Stimulated activated CD8-positive, alpha-beta memory T cell treated with anti-CD3 and anti-CD28 coated beads, Interleukin-2, amount 100 ng/mL, for 1 hour (primary cell): ENCODE data around the gene ACAN.

ENCODE experiments used
- DNase-seq, 2 donors: peaks; one replicate each; pipeline ENCODE4 v3.0.0-alpha.2; 2020; ENCODE audit warnings: low read depth in 2 of 2

Gene ACAN

DNA sequence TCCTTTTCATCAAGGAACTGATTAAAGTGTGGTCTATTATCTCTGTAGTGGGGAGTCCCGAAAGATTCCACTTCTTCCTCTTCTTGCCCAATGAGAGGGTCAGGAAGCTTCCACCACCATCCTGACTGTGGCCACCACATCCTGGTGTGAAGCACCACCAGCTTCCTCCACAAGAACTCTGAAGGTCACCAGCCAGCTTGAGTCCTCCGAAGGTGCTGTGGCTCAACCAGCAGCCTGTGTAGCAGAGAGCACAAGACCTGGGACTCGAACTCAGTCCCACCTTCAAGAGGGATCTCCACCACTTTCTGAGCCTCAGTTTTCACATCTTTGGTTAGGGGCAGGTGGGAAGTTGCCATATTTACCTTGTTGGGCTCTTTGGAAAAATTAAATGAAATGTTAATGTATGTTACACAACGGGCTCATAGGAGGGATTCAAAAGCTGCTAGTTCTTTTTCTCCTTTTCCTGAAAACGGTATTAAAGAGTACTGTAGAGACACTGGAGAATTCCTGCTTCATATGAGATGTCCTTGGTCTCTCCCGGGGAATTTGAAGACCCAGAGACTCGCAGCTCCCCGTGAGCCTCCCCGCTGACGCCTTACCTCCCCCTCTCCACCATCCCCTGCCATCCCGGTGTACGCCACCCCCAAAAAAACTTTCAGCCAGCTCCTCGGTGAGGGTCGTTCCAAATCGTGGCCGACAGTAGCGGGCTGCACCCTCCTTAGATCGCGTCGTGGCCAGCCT is 816 bp upstream of the ACAN start:
- DNase-seq: no peak

DNA sequence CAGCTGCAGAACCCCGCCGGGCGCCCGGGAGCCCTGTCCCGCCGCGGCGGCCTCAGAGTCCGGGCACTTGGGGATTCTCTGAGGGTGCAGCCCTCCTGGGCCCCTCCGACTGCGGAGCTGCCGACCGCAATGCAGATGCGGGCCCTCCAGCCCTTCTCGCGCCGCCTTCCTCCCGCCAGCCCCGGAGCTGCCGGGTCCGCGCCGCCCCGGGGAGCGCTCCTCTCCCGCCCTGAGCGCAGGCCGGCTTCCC is 320 bp upstream of the ACAN start:
- DNase-seq: no peak

DNA sequence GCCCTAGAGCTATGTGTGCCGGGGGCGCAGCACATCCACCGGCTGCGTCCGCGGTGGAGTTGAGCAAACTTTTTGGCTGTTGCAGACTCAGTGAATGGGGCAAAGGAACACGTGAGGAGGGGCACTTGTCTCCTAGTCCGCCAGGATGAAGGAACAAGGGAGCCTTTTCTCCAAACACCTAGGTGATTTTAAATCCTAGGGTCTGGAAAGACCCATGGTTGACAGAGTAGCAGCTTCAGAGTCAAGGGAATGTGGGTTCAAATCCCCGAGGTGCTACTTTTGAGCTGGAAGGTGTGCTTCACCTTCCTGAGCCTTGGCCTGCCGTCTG is 648 bp downstream of the ACAN start:
- DNase-seq: no peak

DNA sequence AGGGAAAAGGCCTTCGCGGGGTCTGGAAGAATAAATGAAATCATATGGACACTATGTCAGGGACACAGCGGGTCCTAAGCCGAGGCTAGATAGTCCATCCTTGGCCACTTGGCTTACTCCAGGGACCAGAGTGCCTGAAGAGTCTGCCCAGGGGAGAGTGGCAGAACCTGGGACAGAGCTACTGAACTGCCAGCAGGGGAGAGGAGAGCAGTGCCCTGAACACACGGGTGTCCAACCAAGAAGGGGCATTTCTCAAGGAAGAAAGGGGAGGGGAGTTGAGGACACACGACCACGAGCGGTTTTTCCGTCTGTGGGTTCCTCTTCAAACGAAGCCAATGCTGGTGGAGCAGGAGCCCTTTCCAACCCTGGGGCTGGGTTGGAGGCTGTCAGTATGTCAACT is 1.0 kb downstream of the ACAN start:
- DNase-seq: no peak

DNA sequence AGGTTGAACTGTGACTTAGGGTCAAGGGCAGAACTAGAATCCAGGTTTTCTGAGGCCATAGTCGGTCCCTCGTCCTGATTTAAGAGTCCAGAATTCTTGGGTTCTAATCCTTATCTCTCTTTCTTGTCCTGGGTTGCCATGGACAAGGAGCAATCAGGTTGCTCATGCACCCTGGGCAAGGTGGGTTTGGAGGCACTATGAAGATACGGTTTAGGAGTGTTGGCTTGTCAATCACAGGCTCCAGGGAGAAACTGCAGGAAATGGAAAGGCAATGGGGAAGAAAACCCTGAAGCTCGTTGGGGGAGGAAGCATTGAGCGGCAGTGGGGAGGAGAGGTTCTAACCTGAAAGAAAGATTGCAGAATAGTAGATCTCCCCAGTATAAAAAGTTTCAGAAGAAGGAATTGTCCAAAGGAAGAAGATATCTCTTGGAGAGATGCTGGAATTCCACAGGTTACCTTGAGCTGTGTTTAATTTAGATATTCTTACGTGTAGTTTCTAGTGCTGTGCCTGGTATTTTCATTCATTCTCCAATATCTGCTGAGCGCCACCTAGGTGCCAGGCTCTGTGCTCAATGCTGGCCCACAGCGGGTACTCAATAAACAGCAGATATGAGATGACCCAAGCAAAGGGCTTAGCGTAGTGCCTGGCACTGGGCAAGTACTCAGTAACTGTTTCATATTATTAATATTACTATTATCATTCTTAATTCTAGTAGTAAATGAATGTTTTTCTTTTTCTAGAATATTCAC is 2.0 kb downstream of the ACAN start:
- no peak for DNase-seq

DNA sequence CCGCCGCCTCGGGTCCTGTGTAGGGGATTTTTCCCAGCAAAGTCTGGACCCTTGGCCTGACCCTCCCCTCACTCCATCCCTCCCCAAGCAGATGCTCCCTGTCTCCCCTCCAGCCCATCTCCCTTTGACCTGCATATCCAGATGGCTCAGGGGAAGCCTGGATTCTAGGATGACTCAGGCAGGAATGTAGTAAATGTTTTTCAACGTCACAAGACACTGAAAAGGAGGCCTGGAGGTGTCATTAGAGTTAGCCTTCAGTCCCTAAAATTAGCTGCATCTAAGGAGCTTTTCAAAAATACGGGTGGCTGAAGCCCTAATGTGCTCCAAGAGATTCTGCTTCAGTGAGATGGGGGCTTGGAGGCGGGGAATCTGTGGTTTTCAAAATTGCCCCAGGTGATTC is 7.2 kb downstream of the ACAN start:
- no peak for DNase-seq

DNA sequence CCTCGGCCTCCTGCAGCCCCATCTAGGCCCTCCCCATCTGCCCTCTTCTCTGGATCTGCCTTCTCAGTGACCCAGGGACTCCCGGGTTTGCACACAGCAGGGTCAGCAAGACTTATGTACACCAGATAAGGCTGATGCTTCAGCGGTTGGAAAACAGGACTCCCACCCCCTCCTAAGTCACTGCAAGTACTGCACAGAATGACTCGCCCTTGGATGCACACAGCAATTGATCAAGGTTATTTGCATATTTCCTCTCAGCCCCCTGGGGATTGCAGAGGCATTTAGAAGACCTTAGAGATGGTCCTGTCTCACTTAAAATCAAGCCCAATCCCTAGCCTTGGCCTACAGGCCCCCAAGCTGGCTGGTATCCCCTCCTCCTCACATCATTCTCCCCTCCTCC is 8.9 kb downstream of the ACAN start:
- DNase-seq: no peak

DNA sequence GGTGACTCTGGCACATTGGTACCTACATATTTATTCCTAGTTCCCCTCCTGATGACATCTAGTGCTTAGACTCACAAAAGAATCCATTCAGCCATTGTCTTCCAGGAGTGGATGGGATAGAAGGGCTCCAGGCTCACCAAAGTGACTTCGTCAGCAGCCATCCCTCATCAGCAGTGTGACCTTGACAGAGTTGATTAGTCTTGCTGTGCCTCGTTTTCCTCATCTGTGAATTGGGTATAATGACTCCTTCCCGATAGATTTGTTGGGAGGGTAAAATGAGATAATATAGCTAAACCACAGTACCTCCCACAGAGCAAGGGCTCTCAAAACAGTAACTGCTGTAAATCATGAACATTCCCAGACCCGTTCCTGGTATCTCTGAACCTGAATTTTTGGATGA is 10.7 kb downstream of the ACAN start:
- no peak for DNase-seq

DNA sequence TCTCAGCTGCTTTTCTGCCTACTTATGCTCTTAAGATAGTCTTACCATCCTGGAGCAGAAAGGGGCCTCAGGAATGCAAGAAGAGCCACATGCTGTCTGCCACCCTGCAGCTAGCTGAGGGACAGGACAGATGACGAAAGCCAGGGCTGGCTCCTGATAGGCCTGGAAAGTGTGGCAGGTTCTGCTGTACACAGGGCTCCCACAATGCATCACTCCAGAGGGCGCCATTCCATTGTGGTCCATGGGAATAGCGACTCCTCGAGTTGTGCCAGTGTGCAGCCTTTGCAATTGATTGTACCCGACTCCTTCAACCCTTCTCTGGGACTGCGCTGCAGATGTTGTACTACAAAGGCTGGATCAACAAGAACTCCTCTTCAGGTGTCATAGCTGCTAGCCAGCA is 11.2 kb downstream of the ACAN start:
- DNase-seq: no peak

DNA sequence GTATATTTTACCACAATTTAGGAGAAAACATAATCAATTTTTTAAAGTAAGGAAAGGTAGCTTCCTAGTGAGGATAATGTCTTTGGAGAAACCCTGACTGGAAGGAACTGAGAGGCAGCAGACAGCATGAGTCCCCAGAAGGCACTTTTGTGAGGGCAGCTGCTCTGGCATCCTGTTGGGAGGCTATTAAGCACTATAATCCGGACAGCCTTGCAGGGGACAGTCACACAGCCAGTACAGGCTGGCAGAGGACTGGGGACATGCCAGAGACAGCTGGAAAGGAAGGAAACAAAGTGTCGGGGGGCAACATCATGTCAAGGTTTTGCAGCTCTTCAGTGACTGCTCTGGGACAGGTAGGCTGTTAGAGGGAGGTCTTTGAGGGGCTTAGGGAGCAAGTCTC is 15.7 kb downstream of the ACAN start:
- DNase-seq: no peak

DNA sequence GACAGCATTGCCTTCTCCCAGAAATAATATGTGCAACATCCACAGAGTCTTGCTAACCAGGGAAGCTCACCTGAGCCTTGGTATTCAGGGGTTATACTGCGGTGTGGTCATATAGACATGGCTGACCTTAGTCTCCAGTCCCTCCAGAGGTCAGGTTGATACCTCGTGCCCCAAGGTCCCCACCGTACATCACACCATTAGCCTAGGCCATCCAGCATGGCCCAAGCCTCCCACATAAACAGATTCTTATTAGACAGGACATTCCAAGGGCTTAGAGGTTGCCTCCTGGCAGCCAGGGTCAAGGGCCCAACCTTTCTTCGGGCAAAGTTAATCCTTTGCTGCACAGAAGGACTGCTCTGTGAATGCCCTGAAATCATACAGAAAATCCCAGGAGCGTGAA is 18.8 kb downstream of the ACAN start:
- no peak for DNase-seq

DNA sequence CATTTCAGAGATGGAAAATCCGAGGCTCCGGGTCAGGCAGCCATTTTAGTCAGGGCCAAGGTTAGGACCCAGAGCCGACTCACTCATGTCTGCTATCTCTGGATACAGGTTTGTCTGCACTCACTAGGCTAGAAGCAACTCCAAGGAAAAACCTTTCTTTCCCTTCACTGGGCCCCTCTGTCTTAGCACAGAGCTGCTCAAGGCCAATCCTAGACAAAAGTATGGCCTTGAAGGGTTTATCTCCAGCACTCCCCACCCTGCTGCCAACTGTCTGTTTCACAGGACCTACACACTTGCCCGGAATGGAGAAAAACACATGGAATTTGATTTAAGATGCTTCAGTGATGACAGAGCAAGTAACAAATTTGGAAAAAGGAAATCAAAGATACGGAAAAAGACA is 25.6 kb downstream of the ACAN start:
- DNase-seq: no peak

DNA sequence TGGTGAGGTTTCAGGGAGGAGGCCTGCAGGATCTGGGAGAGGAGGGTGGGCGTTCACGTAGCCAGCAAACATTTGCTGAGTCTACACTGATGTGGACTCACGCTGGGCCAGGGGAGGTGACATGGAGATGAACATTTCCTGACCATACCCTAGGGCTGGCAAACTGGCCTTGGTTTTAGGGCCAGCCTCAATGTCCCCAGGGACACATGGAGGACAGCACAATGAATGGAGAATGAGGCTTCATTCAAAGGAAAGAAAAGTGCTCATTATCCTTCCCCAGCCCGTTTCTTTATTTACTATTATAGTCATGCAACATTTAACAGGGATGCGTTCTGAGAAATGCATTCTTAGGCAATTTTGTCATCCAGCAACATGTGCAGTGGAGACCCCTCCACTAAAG is 26.8 kb downstream of the ACAN start:
- DNase-seq: no peak

DNA sequence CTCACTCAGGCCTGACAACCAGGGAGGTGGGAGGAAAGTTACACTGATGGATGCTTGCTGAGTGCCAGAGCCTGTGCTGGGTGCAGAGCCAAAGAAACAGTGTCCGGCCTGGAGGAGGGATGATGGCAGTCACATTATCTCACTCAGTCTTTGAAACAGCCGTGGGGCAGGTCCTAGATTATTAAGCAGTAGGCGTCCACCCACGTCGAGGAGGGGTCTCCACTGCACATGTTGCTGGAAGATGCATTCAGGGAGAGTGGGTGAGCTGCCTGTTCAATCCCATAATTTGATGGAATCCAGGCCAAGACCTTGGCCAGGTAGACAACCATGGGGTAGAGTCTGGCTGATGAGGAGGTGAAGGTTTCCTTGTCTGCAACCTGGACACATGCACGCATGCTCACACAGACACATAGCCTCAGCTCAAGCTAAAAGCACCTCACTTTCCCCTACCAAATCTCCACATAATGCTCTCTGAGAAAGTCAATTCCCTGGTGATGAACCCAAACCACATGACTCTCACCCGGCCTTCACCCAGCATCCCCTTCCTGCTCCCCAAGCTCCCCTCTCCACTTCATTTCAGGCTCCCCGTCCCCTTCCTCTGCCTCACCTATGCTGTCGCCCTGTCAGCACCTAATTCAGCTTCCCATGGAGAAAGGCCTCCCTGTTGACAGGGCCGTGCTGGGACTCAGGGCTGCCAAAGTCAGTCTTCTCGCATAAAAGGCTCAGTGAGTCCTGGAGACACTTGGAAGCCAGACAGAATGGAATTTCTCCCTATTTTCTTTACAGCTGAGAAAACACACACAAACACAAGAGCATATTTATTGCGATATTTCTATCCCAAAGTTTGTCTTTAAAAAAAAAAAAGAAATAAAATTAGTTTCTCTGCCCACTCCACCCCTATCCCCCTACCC is 29.8 kb downstream of the ACAN start:
- no peak for DNase-seq

DNA sequence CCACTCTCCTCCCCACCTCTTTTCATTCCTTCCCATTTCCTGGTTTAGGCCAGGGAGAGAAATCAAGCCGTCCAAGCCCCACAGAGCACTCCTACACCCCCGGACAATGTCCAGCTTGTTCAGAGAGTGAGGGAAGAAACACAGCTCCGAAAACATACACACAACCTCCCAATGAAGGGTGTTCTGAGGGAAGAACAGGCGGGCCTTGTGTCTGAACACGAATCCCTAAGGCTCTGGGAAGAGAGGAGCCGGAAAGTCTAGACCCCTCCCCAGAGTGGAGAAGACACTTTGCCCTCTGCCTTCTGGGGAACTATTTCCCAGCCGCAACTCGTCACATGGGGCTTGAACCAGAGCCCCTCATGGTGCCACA is 30.5 kb downstream of the ACAN start:
- no peak for DNase-seq

DNA sequence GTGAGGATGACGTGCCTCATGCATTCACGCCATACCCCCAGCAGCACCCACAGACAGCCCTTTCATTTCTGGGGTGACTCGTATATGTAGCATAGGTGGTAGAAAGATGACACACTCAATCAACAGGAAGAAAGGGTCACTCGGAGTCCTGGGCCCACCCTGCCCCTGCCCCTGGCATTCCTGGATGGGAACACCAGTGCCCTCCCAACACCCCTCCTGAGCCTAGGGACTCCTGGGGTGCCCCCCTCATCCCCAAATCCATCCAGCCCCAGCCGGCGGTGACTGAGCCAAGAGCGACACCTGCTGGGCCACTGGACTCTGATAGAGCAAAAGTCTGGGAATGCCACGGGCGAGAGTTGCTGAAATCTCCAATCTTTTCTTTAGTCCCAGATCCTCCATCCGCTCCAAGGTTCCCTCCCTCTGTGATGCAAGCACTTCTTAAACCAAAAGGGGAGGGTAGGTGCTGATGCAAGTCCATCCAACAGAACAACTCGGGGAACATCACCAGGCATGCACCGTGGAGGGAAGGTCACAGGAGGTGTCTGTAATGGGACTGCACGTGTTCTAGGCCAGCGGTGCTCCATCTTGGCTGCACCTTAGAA is 31.1 kb downstream of the ACAN start:
- no peak for DNase-seq

DNA sequence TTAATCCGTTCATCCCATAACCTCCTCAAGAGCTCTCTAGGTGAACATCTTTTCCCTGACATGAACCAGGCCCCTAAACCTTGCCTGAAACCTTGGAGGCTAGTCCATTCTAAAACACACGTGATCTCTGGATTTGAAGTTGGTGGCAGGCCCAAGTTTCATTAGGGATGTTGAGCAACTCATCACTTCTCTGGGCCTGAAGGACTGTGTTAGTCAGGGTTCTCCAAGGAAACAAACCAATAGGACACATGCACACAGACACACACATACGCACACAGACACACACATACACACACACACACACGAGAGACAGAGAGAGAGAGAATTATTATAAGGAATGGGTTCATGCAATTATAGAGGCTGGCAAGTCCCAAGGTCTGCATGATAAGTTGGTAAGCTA is 31.9 kb downstream of the ACAN start:
- DNase-seq: no peak

DNA sequence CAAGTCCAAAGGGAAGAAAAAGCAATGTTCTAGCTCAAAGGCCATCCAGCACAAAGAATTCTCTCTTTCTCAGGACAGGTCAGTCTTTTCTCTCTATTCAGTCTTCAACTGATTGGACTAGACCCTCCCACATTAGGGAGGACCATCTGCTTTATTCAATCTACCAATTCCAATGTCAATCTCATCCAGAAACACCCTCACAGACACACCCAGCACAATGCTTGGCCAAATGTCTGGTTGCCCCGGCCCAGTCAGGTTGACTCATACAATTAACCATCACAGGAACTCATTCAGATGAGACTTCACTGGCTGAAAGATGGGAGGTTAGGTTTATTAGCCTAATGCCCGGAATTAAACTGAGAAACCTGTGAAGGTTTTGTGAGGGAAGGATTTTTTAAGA is 32.4 kb downstream of the ACAN start:
- no peak for DNase-seq

DNA sequence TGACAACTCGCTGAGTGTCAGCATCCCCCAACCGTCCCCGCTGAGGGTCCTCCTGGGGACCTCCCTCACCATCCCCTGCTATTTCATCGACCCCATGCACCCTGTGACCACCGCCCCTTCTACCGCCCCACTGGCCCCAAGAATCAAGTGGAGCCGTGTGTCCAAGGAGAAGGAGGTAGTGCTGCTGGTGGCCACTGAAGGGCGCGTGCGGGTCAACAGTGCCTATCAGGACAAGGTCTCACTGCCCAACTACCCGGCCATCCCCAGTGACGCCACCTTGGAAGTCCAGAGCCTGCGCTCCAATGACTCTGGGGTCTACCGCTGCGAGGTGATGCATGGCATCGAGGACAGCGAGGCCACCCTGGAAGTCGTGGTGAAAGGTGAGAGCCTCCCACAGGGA is 35.4 kb downstream of the ACAN start:
- DNase-seq: no peak

DNA sequence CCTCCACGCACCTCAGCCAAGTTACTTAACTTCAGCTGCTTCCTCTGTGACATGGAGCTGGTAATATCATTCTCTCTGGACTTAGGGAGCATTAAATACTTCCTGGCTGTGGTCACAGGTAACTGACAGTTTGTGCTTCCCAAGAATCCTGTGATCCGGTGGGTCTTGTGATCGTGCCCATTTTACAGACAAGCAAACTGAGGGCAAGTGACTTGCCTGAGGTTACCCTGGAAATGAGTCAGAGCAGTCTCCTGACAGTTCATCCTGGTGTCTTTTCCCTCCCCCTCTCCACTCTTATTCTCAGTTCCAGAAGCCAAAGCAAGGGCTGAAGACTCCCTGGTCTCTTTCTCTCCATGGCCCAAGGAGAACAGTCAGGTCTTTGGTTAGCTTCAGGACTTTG is 35.9 kb downstream of the ACAN start:
- no peak for DNase-seq

DNA sequence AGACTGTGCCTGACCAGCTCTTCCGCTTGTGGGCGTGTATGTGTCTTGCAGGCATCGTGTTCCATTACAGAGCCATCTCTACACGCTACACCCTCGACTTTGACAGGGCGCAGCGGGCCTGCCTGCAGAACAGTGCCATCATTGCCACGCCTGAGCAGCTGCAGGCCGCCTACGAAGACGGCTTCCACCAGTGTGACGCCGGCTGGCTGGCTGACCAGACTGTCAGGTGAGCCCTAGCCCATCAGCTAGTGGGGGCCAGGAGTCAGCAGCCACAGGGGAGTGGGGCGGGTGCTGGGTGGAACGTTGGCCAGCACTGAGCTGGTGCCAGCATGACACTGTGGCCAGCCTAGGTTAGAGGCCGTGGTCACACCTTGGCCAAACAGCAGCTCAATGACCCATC is 36.7 kb downstream of the ACAN start:
- DNase-seq: no peak

DNA sequence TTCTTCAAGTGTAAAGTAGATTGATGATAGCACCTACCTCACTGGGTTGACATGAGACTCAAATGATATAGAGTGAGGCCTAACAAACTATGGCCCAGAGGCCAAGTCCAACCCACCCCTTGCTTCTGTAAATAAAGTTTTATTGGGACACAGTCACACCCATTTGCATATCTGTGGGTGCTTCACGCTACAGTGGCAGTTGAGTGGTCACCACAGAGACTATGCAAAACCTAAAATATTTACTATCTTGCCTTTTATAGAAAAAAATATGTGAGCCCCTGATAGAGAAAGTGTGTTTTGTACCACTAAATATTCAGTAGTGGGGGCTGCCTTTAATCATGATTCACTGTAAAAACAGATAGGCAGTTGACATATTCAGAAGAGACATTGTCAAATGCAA is 38.0 kb downstream of the ACAN start:
- no peak for DNase-seq

DNA sequence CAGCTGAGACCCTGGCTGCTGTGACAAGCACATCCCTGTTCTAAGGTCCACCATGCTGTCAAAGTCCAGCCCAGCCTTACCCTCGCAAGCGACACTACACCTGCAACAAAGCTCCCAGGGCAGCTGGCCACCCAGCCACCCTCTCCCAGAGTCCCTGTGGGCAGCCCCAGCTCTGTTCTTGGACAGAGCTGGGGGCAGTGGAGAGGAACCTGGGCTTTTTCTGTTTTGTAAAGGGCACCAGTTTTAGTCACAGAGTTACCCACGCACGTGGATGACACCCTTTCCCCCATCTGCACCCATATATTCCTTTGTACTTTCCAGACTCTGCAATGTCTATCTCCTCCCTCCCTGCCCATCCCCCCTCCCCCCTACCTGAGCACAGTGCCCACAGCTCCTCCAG is 38.9 kb downstream of the ACAN start:
- DNase-seq: no peak
